ENCODE measurements around the gene ZMYND8. TPM values are rescaled to one million over a fixed set of nuclear protein-coding genes. Genes with fewer than 3 reads are reported as not detected.

Gene ZMYND8
- total RNA-seq, 1 donor from 2014 or later = 19.2 TPM

DNA sequence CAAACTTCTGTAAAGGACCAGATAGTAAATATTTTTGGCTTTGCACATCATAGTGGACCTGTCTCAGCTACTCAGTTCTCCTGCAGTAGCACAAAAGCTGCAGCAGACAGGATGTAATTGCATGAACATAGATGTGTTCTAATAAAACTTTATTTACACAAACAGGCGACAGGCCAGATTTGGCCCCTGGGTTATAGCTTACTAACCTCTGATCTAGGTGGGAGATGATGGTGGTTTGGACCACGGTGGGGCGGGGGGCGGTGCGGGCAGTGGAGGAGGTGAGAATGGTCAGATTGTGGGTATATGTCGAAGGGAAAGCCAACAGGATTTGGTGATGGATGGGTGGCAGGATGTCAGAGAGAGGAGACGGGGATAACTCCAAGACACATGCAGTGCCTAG lies 196.3 kb downstream of the ZMYND8 start:
- no peak for DNase-seq (ENCODE audit: low read depth)
- Histone ChIP-seq H3K4me3 (ENCODE audit: low read depth, low read length) (no peak overlapping the region), H3K36me3 (ENCODE audit: control insufficient read depth, insufficient read depth, low read length) (no peaks in the 10 kb centered on the region), H3K27me3 (ENCODE audit: control insufficient read depth, insufficient read depth, low read length) (peaks cover 2% of the 10 kb centered on the region)
- TF ChIP-seq, protein P1, sequence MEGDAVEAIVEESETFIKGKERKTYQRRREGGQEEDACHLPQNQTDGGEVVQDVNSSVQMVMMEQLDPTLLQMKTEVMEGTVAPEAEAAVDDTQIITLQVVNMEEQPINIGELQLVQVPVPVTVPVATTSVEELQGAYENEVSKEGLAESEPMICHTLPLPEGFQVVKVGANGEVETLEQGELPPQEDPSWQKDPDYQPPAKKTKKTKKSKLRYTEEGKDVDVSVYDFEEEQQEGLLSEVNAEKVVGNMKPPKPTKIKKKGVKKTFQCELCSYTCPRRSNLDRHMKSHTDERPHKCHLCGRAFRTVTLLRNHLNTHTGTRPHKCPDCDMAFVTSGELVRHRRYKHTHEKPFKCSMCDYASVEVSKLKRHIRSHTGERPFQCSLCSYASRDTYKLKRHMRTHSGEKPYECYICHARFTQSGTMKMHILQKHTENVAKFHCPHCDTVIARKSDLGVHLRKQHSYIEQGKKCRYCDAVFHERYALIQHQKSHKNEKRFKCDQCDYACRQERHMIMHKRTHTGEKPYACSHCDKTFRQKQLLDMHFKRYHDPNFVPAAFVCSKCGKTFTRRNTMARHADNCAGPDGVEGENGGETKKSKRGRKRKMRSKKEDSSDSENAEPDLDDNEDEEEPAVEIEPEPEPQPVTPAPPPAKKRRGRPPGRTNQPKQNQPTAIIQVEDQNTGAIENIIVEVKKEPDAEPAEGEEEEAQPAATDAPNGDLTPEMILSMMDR (IDR thresholded peaks at IDR 0.05; ENCODE audit: insufficient read depth, low read length, poor library complexity, severe bottlenecking) = no peak

Other genes with a start within 250 kb of the ZMYND8 start
- gene NCOA3, start 145.2 kb upstream of the ZMYND8 start, total RNA-seq = 23.3 and 27.3 TPM in 2 replicates

Data from kidney epithelial cell (primary cell).